CD14-positive monocyte (primary cell): ENCODE results near the gene SLC25A13. TPM values are rescaled to one million over a fixed set of nuclear protein-coding genes. Genes with fewer than 3 reads are reported as not detected.
A peak's percentile ranks its signal among the peaks of the same experiment; 100 is the strongest.

Experiments used
- DNase-seq, 3 donors: peaks; one replicate each; pipeline ENCODE4 v3.0.0-alpha.2; 2011 to 2022
- H2AFZ ChIP-seq: 2 replicates; pipeline ENCODE4 v1.6.0; 2012; ENCODE audit warnings: mild to moderate bottlenecking, low read depth, low read length, inconsistent platforms; ENCODE audit not compliant: insufficient read depth, poor library complexity, severe bottlenecking
- H3K27ac ChIP-seq, 2 donors: 1 replicate in 1 of 2; 2 replicates in 1 of 2; pipeline ENCODE4 v1.5.1; 2012 to 2013; ENCODE audit warnings: low read length in 2 of 2, control low read depth in 1 of 2, inconsistent platforms in 1 of 2, low read depth in 1 of 2, mild to moderate bottlenecking in 1 of 2
- H3K27me3 ChIP-seq, 2 donors: one replicate each; pipeline versions ENCODE4 v1.6.0 to v1.6.1; 2011 to 2013; ENCODE audit warnings: low read length in 2 of 2; ENCODE audit not compliant: control insufficient read depth in 2 of 2, insufficient read depth in 2 of 2
- H3K36me3 ChIP-seq, 2 donors: replicated peaks in 1 of 2; 1 replicate in 1 of 2; 2 replicates in 1 of 2; pipeline versions ENCODE4 v1.5.1 to v1.6.1; 2012 to 2013; ENCODE audit warnings: low read length in 2 of 2, control low read depth in 1 of 2, inconsistent platforms in 1 of 2, mild to moderate bottlenecking in 1 of 2; ENCODE audit not compliant: insufficient read depth in 2 of 2, control insufficient read depth in 1 of 2
- H3K4me1 ChIP-seq, 2 donors: 1 replicate in 1 of 2; 2 replicates in 1 of 2; pipeline versions ENCODE4 v1.5.1 to v1.6.1; 2012 to 2013; ENCODE audit warnings: low read length in 2 of 2, control low read depth in 1 of 2, inconsistent platforms in 1 of 2, mild to moderate bottlenecking in 1 of 2, moderate library complexity in 1 of 2; ENCODE audit not compliant: insufficient read depth in 2 of 2, control insufficient read depth in 1 of 2
- H3K4me2 ChIP-seq: replicated peaks from 2 replicates; pipeline ENCODE3; 2012; ENCODE audit warnings: low read length, moderate library complexity, mild to moderate bottlenecking; ENCODE audit not compliant: poor library complexity, severe bottlenecking; ENCODE audit errors: extremely low read depth
- H3K4me3 ChIP-seq, 3 experiments: fragments of 200-600 bp in 1 of 3; sonication (generic) in 1 of 3; replicated peaks in 1 of 3; 1 replicate in 2 of 3; 2 replicates in 1 of 3; pipeline ENCODE4 v1.5.1; 2011 to 2013; ENCODE audit warnings: low read length in 3 of 3, mild to moderate bottlenecking in 3 of 3, control low read depth in 2 of 3, low read depth in 2 of 3, inconsistent platforms in 1 of 3, moderate library complexity in 1 of 3
- H3K79me2 ChIP-seq: 2 replicates; pipeline ENCODE4 v1.6.0; 2012; ENCODE audit warnings: mild to moderate bottlenecking, control low read depth, inconsistent platforms, low read length, moderate library complexity; ENCODE audit not compliant: insufficient read depth
- H3K9ac ChIP-seq: 2 replicates; pipeline ENCODE4 v1.6.0; 2017; ENCODE audit warnings: low read length, mild to moderate bottlenecking; ENCODE audit not compliant: insufficient read depth, poor library complexity, severe bottlenecking
- H3K9me3 ChIP-seq, 2 donors: replicated peaks in 1 of 2; 1 replicate in 1 of 2; 2 replicates in 1 of 2; pipeline versions ENCODE4 v1.5.1 to v1.6.1; 2012 to 2013; ENCODE audit warnings: low read length in 2 of 2, control low read depth in 1 of 2; ENCODE audit not compliant: control insufficient read depth in 1 of 2, insufficient read depth in 1 of 2
- H4K20me1 ChIP-seq: 2 replicates; pipeline ENCODE4 v1.6.0; 2012; ENCODE audit warnings: mild to moderate bottlenecking, low read length, control low read depth, moderate library complexity; ENCODE audit not compliant: insufficient read depth
- H3K27ac Mint-ChIP-seq, 7 donors: one replicate each; pipeline ENCODE4 v1.8.0; 2020; ENCODE audit warnings: mild to moderate bottlenecking in 7 of 7, mixed read lengths in 7 of 7, moderate library complexity in 6 of 7, inconsistent platforms in 2 of 7
- H3K27me3 Mint-ChIP-seq, 3 donors: one replicate each; pipeline ENCODE4 v1.8.0; 2021 to 2022; ENCODE audit warnings: low read depth in 3 of 3, mild to moderate bottlenecking in 3 of 3, mixed read lengths in 3 of 3, moderate library complexity in 3 of 3, inconsistent platforms in 1 of 3
- H3K36me3 Mint-ChIP-seq, 2 donors: one replicate each; pipeline ENCODE4 v1.8.0; 2020; ENCODE audit warnings: mixed read lengths in 2 of 2, inconsistent platforms in 1 of 2, mild to moderate bottlenecking in 1 of 2
- H3K4me1 Mint-ChIP-seq: one replicate; pipeline ENCODE4 v1.8.0; 2020; ENCODE audit warnings: mild to moderate bottlenecking, mixed read lengths
- H3K4me3 Mint-ChIP-seq, 2 donors: one replicate each; pipeline ENCODE4 v1.8.0; 2020; ENCODE audit warnings: mild to moderate bottlenecking in 2 of 2, mixed read lengths in 2 of 2, moderate library complexity in 1 of 2
- H3K9me3 Mint-ChIP-seq, 7 donors: one replicate each; pipeline ENCODE4 v1.8.0; 2020 to 2022; ENCODE audit warnings: mixed read lengths in 7 of 7, mild to moderate bottlenecking in 6 of 7, moderate library complexity in 6 of 7, inconsistent platforms in 2 of 7
- CTCF ChIP-seq: fragments of 200-600 bp; IDR thresholded peaks from one replicate; pipeline ENCODE4 v1.8.0; 2022; ENCODE audit warnings: antibody characterized with exemption, mild to moderate bottlenecking
- WGBS: methylation state at CpG from one replicate; pipeline ENCODE4 v1.1.5; 2013; ENCODE audit warnings: missing lambda C conversion rate; ENCODE audit not compliant: insufficient coverage; 5-methylcytosine and 5-hydroxymethylcytosine counted together
- intact Hi-C, 2 donors: fragments of 100-400 bp; cut with micrococcal nuclease; formaldehyde crosslinking; loops; one replicate each; pipeline versions ENCODE4 v1.15.0 to v1.15.1; 2023
- polyA plus RNA-seq, 3 donors: library from polyadenylated mRNA; depleted of rRNA in 1 of 3; unstranded in 2 of 3; stranded (reverse) in 1 of 3; fragments of 300-500 nt in 2 of 3; fragments of >200 nt in 1 of 3; fragmentation: Illumina TruSeq in 2 of 3; gene quantifications; 1 replicate in 2 of 3; 2 replicates in 1 of 3; pipeline ENCODE4 v1.2.3, GENCODE V29; 2012 to 2021

The SLC25A13 gene
- polyA plus RNA-seq, 3 donors, result 12.7 to 15.7 (median 14.4) TPM

- peaks cover 0 to 2% (median 0%) of the 10 kb centered on the region in 3 donors for H3K27me3 Mint-ChIP-seq
- H3K9me3 Mint-ChIP-seq, result no peaks in the 10 kb centered on the region
- Histone ChIP-seq H3K4me3 (peak overlapping the region; percentile 74 to 84 (median 81)), H3K9ac (peak overlapping the region; percentile 95), H3K36me3 (no peaks in the 10 kb centered on the region), H3K27ac (peak overlapping the region; percentile 96 to 99), H3K9me3 (no peaks in the 10 kb centered on the region), H3K27me3 (no peaks in the 10 kb centered on the region), H3K4me1 (peaks cover 25 to 30% of the 10 kb centered on the region in 2 donors), H2AFZ (peak overlapping the region; percentile 87), H3K79me2 (peaks cover 49% of the 10 kb centered on the region), H3K4me2 (peak overlapping the region; percentile 74), H4K20me1 (peaks cover 31% of the 10 kb centered on the region)
- H3K27ac Mint-ChIP-seq, result peak overlapping the region; percentile 96 to 100 (median 99)
- peak overlapping the region; percentile 89 to 93 for H3K4me3 Mint-ChIP-seq
- DNase-seq, result peak; percentile 77 to 85 (median 81)
- peaks cover 29% of the 10 kb centered on the region for H3K4me1 Mint-ChIP-seq
- peaks cover 5 to 8% of the 10 kb centered on the region in 2 donors for H3K36me3 Mint-ChIP-seq
- intact Hi-C loops, result no loop called here
- 0% methylated on average over 18 of the region's 22 CpGs for WGBS
- no peak for TF ChIP-seq CTCF
Measured at GRCh38 chr7:96321031-96321657, 754 bp downstream of the SLC25A13 start.

GRCh38 chr7:96320442-96320841, 1.5 kb downstream of the SLC25A13 start:
- WGBS, result no CpG with 5 or more reads among the region's 2 CpGs
- H3K79me2 ChIP-seq, result peaks cover 55% of the 10 kb centered on the region
- peaks cover 38% of the 10 kb centered on the region for H4K20me1 ChIP-seq
- Mint-ChIP-seq H3K9me3 (no peaks in the 10 kb centered on the region), H3K27ac (peak overlapping the region; percentile 96 to 100 (median 99)), H3K27me3 (peaks cover 0 to 2% (median 0%) of the 10 kb centered on the region in 3 donors), H3K36me3 (peaks cover 5 to 8% of the 10 kb centered on the region in 2 donors), H3K4me1 (peaks cover 27% of the 10 kb centered on the region), H3K4me3 (peak overlapping the region in 1 of 2 donors; percentile 93)
- TF ChIP-seq CTCF, result no peak
- peak overlapping the region in 1 of 3 experiments; percentile 84 for H3K4me3 ChIP-seq
- no peak overlapping the region for H2AFZ ChIP-seq
- no peak for DNase-seq
- peak overlapping the region in 1 of 2 donors; percentile 96 for H3K27ac ChIP-seq
- intact Hi-C loops, result no loop called here
- peak overlapping the region; percentile 74 for H3K4me2 ChIP-seq
- peaks cover 25 to 30% of the 10 kb centered on the region in 2 donors for H3K4me1 ChIP-seq
- H3K27me3 ChIP-seq, result no peaks in the 10 kb centered on the region
- no peaks in the 10 kb centered on the region for H3K36me3 ChIP-seq
- peak overlapping the region; percentile 95 for H3K9ac ChIP-seq
- H3K9me3 ChIP-seq, result no peaks in the 10 kb centered on the region
